HepG2 (cell line): ENCODE data around the gene GLYR1. TPM values are rescaled to one million over a fixed set of nuclear protein-coding genes. Genes with fewer than 3 reads are reported as not detected.

Source experiments
- AHDC1 ChIP-seq: sonication (generic); formaldehyde crosslinking; IDR thresholded peaks from 2 replicates; pipeline ENCODE4 v1.5.1; 2020; ENCODE audit warnings: mild to moderate bottlenecking, missing genetic modification reagents, borderline replicate concordance
- LCORL ChIP-seq, 2 experiments: fragments of 450-650 bp in 1 of 2; sonication (generic) in 1 of 2; formaldehyde crosslinking in 1 of 2; IDR thresholded peaks; 2 replicates each; pipeline versions ENCODE4 v1.5.0 to v1.6.1; 2017 to 2020; ENCODE audit warnings: antibody characterized with exemption in 1 of 2, missing genetic modification reagents in 1 of 2
- SAFB2 ChIP-seq: sonication (generic); formaldehyde crosslinking; IDR thresholded peaks from 2 replicates; pipeline ENCODE4 v1.5.1; 2020; ENCODE audit warnings: missing genetic modification reagents, low read depth, mild to moderate bottlenecking, borderline replicate concordance
- TOE1 ChIP-seq: sonication (generic); formaldehyde crosslinking; IDR thresholded peaks from 2 replicates; pipeline ENCODE4 v1.4.0; 2020; ENCODE audit warnings: mild to moderate bottlenecking, missing genetic modification reagents
- ZBTB21 ChIP-seq: sonication (generic); formaldehyde crosslinking; IDR thresholded peaks from 2 replicates; pipeline ENCODE4 v1.4.0; 2020; ENCODE audit warnings: missing genetic modification reagents
- ZFAT ChIP-seq: sonication (generic); formaldehyde crosslinking; conservative IDR thresholded peaks from 2 replicates; pipeline ENCODE4 v1.8.1; 2023; ENCODE audit warnings: missing genetic modification reagents, inconsistent platforms
- ZNF512 ChIP-seq: sonication (generic); formaldehyde crosslinking; IDR thresholded peaks from 2 replicates; pipeline ENCODE4 v1.4.0; 2020; ENCODE audit warnings: mild to moderate bottlenecking, missing genetic modification reagents
- ZNF512B ChIP-seq: sonication (generic); formaldehyde crosslinking; IDR thresholded peaks from 2 replicates; pipeline ENCODE4 v1.5.1; 2020; ENCODE audit warnings: missing genetic modification reagents, mild to moderate bottlenecking, borderline replicate concordance
- ZNF800 ChIP-seq: sonication (generic); formaldehyde crosslinking; IDR thresholded peaks from 2 replicates; pipeline ENCODE4 v1.4.0; 2020; ENCODE audit warnings: missing genetic modification reagents
- polyA plus RNA-seq, 8 experiments: library from polyadenylated mRNA; depleted of rRNA in 3 of 8; stranded (reverse) in 7 of 8; unstranded in 1 of 8; fragments of >200 nt; fragmentation: Illumina TruSeq in 4 of 8; extraction: Trizol in 4 of 8; gene quantifications; 2 replicates each; pipeline versions ENCODE4 v1.2.1 to v1.2.3, GENCODE V29; 2011 to 2016; ENCODE audit warnings: low read depth in 4 of 8, missing spikeins in 1 of 8, mixed read lengths in 1 of 8; ENCODE audit not compliant: insufficient read depth in 1 of 8
- total RNA-seq, 5 experiments: library from RNA; depleted of rRNA; stranded (reverse); fragments of >200 nt; fragmentation: Illumina TruSeq; extraction: Trizol; gene quantifications; 2 replicates each; pipeline ENCODE4 v1.2.3, GENCODE V29; 2016; ENCODE audit warnings: low read depth in 1 of 5

Gene GLYR1
- total and polyA plus RNA-seq, 2 of the 13 experiments (the other 11 are each of a cell fraction or from before 2014, with no cell fraction given) = 28.3 to 48.7 TPM

GRCh38 chr16:4766875-4767628 is 80.0 kb downstream of the GLYR1 start, which contains the start of gene ZNF500 (continued):
- TF ChIP-seq AHDC1 (CRISPR knock-in tag) (no peak), ZNF800 (CRISPR knock-in tag) (peak; percentile 42; the same call in 1 of the 2 replicates), ZNF512B (CRISPR knock-in tag) (0 out of 2 replicates have a peak, but pooled peaks have one; percentile 45), ZFAT (CRISPR knock-in tag) (peak; percentile 47; the same call in 1 of the 2 replicates), ZNF512 (CRISPR knock-in tag) (no peak), SAFB2 (CRISPR knock-in tag) (no peak; the same call in 1 of the 2 replicates), LCORL (IDR thresholded peaks at IDR 0.05) (no peak), LCORL (CRISPR knock-in tag; IDR thresholded peaks at IDR 0.05) (peak; percentile 96), ZBTB21 (CRISPR knock-in tag) (no peak), TOE1 (peak; percentile 76; the same call in 1 of the 2 replicates)
